Putamen (tissue), 1 donor: Measurements from ENCODE around the gene SMIM30.
A peak's percentile ranks its signal among the peaks of the same experiment; 100 is the strongest.
"Not testable (repeated sequence)": the region's sequence is repeated elsewhere in the genome, so short reads cannot be mapped to it uniquely, and the experiment has no call there.

ENCODE experiments used
- DNase-seq: peaks from one replicate; pipeline ENCODE4 v3.0.0-alpha.2; 2016; ENCODE audit warnings: low spot score

Gene SMIM30, protein sequence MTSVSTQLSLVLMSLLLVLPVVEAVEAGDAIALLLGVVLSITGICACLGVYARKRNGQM

DNA sequence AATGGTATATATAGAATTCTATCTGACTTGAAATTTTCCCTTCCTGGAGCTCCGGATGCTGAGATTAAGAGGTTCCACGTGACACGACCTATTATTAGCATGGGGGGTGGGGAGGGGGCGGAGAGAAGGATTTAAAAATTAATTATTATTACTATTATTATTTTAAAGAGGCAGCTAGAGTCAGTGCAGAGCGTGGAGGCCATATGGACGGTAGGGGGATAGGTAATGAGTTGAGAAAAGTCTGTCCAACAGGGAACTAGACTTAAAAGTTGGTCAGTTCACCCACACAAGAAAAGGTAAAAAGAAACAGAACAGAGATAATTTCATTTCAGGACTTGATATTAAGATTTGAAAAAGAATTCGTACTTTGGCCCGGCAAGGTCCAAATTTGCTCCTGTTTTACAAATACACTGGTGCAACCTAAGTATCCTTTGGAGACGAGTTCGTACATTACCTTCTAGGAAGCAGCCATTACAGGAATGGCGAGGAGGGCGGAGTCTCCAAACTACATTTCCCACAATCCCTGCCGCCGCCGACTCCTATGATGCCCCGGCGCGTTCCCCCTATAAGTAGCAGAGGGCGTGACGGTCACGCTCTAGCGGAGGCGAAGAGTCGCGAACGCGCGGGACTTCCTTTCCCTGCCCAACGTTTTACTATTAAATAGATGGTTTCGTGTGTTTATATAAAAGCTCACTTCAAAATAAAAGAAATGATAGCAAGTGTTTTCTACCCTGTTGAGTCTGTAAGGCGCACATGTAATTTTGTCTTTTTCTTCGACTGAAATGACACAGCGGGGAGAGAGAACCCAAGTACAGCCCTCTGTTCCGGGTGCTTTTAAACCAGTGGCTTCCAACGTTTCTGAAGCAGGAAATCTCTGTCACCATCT lies at the start of gene SMIM30:
Gene SMIM30, minus strand, starts transcription at position 481 of the 886 bp plus-strand sequence. CDS start 976 bp downstream, outside the sequence.
- peak; percentile 95 for DNase-seq

DNA sequence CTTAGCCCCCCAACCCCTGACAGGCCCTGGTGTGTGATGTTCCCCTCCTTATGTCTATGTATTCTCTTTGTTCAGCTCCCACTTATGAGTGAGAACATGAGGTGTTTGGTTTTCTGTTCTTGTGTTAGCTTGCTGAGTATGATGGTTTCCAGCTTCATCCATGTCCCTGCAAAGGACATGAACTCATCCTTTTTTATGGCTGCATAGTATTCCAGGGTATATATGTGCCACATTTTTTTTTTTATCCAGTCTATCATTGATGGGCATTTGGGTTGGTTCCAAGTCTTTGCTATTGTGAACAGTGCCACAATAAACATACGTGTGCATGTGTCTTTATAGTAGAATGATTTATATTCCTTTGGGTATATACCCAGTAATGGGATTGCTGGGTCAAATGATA lies 47.8 kb upstream of the SMIM30 start:
- not testable (repeated sequence) for DNase-seq

DNA sequence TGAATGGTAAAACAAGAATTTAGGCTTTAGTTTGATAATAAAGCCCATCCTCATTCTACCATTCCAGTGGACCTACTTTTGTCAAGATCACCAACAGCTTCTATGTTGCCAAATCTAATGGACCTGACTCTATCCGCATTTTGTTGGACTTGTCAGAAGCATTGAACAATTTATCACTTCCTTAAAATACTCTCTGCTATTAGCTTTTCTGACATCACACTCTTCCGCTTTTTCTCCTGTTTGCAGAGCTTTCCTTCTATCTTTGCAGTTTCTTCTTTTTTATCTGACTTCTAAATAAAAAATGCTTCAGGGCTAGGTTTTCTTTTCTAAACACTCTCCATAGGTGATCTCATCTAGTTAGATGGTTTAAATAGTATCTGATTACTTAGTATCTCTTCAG lies 42.7 kb upstream of the SMIM30 start:
- DNase-seq, result no peak

DNA sequence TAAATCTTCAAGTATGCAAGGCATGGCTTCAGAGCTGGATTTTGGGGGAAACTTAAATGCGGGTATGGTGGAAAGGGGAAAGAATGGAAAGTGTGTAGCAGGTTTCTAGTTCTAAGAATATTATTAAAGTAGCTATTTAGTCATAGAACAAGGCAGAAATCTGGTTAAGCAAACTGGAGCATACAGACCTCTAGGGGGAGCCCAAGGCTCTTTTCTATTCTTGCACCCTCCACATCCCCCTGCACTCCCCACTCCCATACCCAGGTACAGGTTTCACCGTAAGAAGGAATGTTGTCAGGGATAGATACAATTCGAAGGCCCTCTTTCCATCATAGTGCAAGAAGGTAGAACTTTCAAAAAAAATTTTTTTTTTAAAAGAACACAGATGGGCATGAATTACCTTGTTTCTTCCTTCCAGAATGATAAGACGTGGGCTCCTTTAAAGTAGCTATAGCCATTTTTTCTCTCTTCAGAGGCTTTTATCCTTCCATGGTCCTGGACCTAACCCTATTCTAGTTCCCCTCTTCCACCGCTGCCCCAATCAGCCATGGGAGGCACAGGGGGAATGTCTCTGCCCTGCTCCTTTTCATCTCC lies 41.5 kb upstream of the SMIM30 start:
- no peak for DNase-seq

DNA sequence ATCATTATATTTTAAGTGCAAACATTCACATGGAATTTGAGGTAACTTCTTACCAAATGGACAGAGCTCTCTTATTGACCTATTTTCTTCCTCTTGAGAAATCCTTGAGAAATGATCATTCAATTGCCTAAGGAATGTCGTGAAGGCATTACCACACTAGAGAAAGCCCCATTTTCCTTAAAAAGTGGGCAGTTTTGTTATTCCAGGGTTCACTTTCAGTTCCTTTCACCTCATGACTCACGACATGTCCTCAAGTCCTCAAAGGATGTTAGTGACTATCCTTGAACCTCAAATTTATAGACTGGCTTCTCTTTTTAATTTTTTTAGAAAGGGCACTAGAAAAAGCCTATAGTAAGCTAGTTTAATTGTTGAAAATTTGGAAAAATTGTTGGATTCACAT lies 40.4 kb upstream of the SMIM30 start:
- no peak for DNase-seq

DNA sequence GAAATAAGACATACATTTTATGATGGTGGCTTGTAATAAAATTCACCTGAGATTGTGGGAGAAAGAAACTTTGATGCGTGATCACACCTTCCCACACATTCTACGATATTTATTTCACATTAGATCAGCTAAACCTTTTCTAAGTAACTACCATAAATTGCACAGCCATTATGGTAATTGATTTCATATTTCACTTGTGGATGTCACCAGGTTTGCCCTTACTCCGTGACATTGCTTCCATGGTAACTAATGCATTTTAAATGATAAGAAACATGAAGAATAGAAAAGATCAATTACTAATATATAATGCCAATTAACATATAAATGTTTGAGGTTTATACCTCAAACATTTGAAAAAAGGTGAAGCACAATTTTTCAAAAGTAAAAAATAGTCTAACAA lies 35.8 kb upstream of the SMIM30 start:
- DNase-seq, result no peak

DNA sequence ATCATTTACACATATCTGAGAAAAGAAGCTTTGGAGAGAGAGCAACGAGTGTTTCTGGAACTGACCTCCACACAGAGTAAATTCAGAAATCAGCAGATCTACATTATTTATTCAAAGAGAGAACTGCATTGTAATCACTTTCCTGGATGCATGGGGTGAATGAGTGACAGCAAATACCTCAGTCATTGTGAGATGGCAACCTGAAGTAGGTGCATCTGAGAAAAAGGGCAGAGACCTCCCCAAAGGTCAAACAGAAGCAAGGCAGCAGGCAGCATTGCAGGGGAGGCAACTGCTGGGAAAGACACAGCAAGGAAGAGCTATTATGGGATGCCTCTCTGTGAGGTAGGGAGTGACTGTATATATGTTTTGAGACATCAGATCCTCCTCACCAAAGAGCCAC lies 26.5 kb upstream of the SMIM30 start:
- no peak for DNase-seq

DNA sequence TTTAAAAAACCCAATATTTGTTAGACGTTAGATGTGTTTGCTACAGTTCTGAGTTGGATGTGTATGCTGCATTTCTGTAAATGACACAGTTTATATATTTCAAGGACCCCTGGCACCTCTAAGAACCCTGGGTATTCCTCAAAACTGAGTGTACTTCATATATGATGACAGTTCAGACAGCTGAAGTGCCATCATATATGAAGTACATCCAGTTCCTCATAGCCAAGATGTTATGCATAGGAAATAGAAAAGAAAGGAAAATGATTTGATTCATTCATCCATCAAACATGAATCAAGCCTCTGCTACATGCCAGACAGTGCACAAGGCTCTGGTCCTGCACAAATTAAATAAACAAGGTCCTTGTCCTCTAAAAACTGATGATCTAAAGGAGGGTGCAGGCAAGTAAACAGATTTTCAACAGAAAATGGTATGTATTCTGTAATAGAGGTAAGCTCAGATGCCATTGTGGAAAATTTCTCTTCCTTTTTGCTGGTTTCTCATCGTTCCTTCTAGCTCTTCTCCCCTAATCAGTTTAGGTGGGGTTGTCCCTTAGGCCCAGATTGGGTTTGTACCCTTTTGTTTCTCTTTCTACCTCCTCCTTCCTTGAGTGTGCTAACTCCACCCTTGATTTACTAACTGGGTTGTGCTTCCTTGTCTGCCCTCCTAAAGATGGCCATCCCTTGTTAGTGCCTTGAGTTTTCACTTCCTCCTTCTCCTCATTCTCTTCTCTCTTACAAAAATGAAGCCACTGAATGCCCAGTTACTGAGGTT lies 25.3 kb upstream of the SMIM30 start:
- no peak for DNase-seq

DNA sequence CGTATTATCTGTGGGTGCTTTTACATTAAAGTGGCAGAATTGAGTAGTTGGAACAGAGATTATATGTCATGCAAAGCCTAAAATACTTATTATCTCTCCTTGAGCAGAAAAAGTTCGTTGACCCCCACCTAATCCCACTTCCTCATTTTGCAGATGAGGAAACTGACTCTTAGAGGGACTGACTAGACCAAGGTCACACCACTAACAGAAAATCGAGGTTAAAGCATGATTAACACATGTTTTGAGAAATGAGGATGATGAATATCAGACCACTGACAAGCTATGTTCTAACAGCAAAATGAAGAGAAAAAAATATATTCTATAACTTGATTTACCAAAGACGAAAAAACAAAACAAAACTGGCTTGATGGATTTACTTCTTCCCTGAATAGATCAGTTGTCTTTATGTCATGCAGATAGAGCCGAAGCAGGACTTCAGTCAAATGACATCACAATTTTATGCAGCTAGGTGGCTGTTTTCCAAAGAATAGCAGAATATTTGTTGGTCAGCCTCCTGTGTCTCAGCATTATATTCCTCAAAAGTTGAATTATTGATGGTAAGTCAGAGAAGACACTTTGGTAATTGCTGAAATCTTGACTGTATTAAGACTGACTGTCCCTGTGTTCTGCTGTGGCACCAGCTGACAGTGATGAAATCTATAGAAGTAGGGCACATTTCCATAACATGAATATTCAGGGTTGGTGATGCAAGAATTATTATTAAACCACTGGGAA lies 24.2 kb upstream of the SMIM30 start:
- peak; percentile 63 for DNase-seq

DNA sequence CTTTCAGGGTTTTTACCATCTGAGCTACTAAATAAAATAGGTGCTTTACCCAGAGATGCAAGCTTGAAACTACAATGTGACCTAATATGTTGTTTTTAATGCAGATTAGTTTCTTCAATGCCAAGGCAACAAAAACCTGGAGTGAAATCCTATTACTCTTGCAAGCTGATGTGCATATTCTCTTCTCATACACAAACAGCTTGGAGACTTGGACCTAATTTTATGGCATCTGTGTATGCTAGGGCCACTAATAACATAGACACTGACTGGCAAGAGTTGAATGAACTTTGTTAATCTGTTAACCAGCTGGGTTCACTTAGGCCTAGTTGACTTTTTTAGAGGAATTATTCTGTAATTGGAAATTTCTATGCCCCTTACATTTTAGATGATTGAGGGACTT lies 23.4 kb upstream of the SMIM30 start:
- DNase-seq, result no peak

DNA sequence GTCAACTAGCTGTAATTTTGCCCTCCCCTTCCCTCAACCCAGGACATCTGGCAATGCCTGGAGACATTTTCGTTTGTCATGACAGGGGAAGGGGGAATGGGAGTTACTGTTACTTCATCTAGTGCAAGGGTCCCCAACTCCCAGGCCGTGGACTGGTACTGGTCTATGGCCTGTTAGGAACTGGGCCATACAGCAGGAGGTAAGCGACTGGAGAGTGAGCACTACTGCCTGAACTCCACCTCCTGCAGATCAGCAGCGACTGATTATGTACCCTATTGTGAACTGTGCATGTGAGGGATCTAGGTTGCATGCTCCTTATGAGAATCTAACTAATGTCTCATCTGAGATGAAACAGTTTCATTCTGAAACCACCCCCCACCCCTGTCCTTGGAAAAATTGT lies 22.6 kb upstream of the SMIM30 start:
- DNase-seq, result no peak

DNA sequence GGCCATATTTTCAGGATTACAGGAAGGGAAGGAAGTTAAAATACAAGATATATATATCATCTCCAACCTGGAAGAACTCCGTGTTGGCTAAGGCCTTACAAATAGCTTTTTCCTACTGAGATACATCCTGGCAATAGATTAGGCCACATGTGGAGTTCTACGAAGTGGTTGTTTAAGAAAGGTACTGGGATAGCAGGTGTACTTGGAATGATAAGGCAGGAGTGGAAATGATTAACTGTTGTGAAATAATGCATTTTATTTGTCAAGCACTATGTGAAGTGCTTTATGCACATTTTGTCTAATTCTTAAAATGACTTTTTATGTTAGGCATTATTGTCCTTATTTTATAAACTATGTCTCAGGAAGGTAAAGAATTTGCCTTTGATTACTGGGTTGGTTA lies 18.9 kb upstream of the SMIM30 start:
- DNase-seq, result no peak

DNA sequence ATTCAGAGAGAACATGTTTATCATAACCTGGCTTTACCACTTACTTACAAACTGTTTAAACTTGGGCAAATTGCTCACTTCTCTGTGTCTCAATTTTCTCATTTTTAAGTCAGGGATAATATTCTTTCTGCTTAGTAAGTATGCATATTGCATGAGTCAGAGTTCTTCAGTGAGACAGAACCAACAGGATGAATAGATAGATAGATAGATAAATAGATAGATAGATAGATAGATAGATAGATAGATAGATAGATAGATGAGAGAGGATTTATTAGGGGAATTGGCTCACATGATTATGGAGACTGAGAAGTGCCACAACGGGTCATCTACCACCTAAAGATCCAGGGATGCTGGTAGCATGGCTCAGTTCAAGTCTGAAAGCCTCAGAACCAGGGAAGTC lies 15.7 kb upstream of the SMIM30 start:
- DNase-seq, result no peak

DNA sequence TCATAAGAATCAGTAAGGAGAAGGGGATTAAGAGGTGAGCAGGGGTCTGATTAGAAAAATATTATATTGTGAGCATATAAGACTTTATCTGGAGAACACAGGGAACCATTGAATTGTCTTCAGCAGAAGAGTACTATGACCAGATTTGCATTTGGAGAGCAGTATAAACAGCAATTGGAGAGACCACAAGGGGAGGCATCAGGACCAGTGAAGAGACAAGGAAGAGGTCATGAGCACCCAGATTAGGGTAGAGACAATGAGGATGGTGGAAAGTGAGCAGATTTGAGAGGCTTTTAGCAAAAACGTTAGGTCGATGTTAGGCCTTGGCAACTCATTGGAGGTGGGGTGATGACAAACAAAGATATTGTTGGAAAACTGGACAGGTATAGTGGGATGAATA lies 13.0 kb upstream of the SMIM30 start:
- no peak for DNase-seq

DNA sequence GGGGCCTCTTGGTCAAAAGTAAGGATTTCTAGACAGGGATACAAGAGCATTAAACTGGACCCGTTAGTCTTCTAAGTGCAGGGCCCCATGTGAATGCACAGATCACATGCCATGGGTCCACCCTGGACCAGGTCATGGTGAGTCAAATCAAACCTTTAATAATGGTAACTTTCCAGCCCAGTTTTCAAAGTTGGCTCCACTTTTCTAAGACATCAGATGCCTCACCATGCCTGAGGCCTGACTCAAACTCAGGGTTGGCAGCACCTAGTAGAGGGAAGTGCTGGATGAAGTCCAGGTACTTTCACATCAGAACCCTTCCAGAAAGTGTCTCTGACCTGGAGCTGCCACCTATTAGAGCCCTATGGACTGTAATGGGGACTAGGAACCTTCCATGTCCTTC lies 9.7 kb upstream of the SMIM30 start:
- no peak for DNase-seq

DNA sequence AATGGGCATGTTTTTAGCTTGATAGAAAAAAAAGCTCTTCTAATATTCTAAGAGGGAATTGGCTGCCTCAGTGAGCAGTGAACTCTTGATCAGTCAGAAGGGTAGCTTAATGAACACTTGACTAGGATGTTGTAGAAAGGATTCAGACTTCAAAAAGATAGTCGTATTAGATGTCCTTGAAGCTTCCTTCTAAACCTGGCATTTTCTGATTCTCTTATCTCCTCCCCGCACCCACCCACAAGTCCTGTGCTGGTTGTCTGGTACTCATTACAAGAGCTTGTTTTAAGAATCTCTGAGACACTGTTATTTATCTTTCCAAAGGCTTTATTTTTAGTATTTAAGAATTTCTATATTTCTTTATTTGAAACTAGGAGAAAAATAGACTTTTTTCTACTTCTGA lies 7.4 kb upstream of the SMIM30 start:
- DNase-seq, result no peak

DNA sequence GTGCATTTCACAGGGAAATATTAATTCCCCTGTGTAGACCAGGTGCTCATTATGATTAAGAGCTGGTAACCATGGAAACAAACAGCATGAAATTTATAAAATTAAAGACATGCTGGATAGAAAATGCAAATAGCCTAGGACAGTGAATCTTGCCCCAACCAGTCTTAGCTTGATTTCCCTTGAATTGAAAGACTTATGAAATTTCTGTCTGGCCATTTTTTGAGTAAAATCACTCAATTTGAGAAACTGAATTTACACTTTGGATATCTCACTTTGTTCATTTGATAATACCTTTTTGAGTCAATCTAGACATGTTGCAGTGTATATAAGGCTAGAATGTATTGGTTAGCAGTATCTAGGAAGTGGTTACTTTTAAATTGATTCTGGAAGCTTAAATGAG lies 4.4 kb upstream of the SMIM30 start:
- no peak for DNase-seq

DNA sequence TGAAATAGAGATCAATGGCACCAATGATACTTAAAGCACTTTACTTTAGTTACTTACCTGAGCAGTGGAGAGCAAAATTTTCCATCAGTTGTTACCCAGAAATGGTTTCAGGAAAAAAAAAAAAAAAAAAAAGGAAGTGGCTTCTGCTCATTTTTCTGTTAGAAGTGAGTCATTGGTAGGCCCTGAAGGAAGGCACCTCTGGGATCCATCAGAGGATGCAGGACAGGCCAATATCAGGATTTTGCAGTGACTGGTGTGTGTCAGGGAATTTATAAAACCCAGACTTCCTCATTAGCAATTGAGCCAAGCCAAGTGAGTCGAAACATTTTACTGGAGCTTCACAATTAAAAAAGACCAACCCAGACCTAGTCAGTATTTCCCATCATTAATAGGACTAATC lies 2.3 kb upstream of the SMIM30 start:
- DNase-seq, result no peak

DNA sequence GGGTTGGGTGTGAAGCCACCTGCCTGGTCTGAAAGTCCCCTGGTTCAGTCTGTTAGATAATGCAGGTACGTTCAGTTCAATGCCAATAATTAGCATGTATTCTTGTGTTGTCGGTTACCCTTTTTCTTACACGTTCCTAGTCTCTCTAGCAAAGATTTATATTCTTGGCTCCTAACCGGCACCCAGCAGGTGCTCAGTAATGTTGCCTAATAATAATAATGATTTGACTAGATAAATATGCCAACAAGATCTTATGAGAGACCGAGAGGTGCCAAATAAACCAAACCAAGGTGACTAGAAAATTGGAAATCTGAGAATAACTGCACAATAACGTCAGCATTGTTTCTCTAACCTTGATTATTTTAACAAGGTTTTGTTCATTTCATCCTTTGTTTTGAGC lies 1.1 kb upstream of the SMIM30 start:
- DNase-seq, result no peak

DNA sequence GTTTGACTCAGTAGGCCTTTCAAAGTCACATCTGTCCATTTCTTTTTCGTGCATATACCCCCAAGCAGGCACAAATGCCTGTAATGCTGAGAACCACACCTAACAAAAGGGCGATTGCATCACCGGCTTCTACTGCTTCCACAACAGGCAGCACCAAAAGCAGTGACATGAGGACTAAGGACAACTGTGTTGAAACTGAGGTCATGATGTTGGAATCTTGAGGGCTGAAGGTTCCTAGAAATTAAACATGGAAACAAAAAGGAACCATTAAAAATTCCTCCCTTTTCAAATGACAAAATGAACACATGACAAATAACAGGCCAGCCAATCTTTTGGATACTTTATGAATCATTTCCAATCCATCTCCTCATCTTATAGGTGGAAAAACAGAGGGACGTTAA lies 980 bp downstream of the SMIM30 start:
- not testable (repeated sequence) for DNase-seq

DNA sequence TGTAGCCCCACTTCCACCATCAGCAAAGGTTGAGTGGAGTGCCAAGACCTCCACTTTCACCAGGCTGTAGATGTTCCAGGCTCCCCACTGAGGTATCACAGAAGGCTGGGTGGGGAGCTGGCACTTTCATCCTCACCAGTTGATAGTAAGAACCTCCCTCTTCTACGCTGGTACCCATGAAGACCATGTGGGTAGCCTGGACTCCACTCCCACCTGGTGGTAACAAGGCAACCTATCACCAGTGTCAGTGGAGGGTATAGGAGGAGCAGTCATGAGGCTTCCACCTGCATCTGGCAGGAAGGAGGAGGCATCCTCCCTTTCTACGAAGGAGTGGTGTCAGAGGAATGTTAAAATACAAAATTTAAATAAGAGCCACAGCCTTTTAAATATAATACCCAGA lies 4.4 kb downstream of the SMIM30 start:
- DNase-seq, result no peak

DNA sequence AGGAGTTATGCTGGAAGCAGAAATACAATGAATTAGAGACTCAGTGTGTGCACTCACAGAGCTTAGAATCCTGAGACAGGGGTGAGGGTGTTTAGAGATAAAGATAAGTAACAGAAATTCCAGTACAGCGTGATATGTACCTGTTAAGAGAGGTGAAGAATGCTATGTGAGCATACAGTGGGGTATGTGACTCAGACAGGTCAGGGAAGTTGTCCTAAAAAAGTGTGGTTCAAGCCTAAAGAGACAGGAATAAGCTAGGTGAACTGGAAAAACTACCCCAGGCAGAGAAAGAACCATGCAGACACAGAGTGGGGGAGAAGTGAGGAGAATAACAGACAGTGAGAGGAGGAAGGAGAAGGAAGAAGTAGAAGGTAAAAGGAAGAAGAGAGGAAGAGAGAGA lies 8.6 kb downstream of the SMIM30 start:
- DNase-seq, result no peak
